ENCODE data around the gene CPT1B. TPM values are rescaled to one million over a fixed set of nuclear protein-coding genes. Genes with fewer than 3 reads are reported as not detected.

The CPT1B gene
- total and polyA plus RNA-seq, 10 of the 15 experiments (the other 5 are each of a cell fraction or from before 2014, with no cell fraction given) = 3.5 to 54.0 (median 21.7) TPM

- H3K27ac ChIP-seq (ENCODE audit: control insufficient read depth, insufficient read depth) = no peak overlapping the region
- TF ChIP-seq ESRRA (IDR thresholded peaks at IDR 0.05; ENCODE audit: low read length) (no peak), ZBTB11 (CRISPR knock-in tag; IDR thresholded peaks at IDR 0.05) (no peak), TARDBP (IDR thresholded peaks at IDR 0.05; ENCODE audit: borderline replicate concordance) (no peak)
- no peak for DNase-seq (ENCODE audit: low read depth, low spot score)
- ChIA-PET SMC1A (ENCODE audit: uncharacterized antibody, unreplicated experiment) (no interaction called here), RAD21 (ENCODE audit: unreplicated experiment) (no interaction called here), CTCF (no interaction called here), POLR2A (no interaction called here)
- no peaks in the 10 kb centered on the region for H4K20me1 ChIP-seq (ENCODE audit: control insufficient read depth, insufficient read depth)
- WGBS (ENCODE audit: insufficient coverage, insufficient replicate concordance, low lambda C conversion rate, missing lambda C conversion rate) = 78% methylated on average over 13 of the region's 14 CpGs
- no peaks in the 10 kb centered on the region; a peak in 2 of 4 replicates for H3K36me3 ChIP-seq (ENCODE audit: control insufficient read depth in 2 of 2, insufficient read depth in 2 of 2, low read length in 1 of 2)
- no peak overlapping the region for H2AFZ ChIP-seq (ENCODE audit: control insufficient read depth, low read depth, low read length)
- H3K4me2 ChIP-seq (ENCODE audit: control insufficient read depth, insufficient read depth) = no peak overlapping the region
- H3K79me2 ChIP-seq (ENCODE audit: control insufficient read depth, insufficient read depth, low read length) = peaks cover 11% of the 10 kb centered on the region
- no peak overlapping the region for H3K4me3 ChIP-seq
- no peaks in the 10 kb centered on the region for H3K9me3 ChIP-seq (replicated peaks; ENCODE audit: control insufficient read depth, insufficient read depth, low read length)
- ATAC-seq = no peak
- in situ Hi-C loops (cut with MboI) = no loop called here
- intact Hi-C loops (cut with micrococcal nuclease; ENCODE audit: unreplicated experiment) = no loop called here
- no peak overlapping the region for H3K9ac ChIP-seq (ENCODE audit: control insufficient read depth, insufficient read depth, low read length)
- BruUV-seq (replicated peaks) = no TSS peak
- H3K4me1 ChIP-seq (ENCODE audit: control insufficient read depth, insufficient read depth, low read length) = peaks cover 29% of the 10 kb centered on the region
- H3K27me3 ChIP-seq (replicated peaks in 1 of 2; ENCODE audit: control insufficient read depth in 2 of 2, insufficient read depth in 2 of 2, low read length in 1 of 2) = no peaks in the 10 kb centered on the region
- FAIRE-seq = no peak
These were observed 46.9 kb upstream of the CPT1B start for GRCh38 chr22:50625131-50625567.
